Measurements from ENCODE around the gene TF. TPM values are rescaled to one million over a fixed set of nuclear protein-coding genes. Genes with fewer than 3 reads are reported as not detected.

TF gene
- total and polyA plus RNA-seq, 2 of the 8 experiments (the other 6 are each of a cell fraction or from before 2014, with no cell fraction given): 0.02 to 0.26 TPM

DNA sequence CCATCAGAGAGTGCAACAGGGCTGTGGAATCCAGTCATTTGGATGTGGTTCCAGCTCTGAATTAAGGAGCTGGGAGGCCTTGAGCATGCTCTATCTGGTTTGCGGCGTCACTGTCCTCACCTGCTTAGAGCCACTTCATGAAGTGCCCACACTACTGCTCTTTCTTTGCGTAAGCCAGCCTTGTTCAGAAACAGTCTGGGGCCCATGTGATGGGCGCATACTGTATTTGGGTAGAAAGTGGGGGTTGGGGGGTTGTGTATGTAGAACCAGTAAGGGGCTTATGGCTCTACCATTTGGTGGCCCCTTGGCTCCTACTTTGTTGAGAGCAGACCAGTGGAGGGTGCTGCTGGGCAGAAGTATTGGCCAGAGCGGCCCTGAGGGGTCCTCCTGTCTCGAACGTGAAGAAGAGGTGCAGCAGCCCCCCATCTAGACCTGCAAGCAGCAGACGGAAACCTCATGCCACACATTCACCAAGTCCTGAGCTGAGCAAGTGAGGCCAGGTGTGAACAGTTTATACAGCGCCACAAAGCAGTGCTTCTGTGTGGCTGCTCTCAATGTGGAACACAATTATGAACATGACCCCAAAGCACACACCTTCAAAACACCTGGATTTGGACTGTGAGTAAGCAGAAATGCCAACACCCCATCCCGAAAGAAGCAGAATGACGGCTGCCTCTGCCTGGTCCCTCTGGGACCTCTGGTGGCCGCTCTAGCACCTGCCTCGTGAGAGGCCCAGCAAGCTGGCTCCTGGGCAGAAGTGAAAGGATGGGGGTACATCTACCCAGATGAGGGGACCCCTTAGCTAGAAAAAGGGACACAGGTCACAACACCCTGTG is 86.0 kb downstream of the TF start:
- Histone ChIP-seq H3K4me2 (ENCODE audit: insufficient read depth in 1 of 2, low read depth in 2 of 2, low read length in 2 of 2) (no peak overlapping the region), H3K79me2 (ENCODE audit: control insufficient read depth in 1 of 2, insufficient read depth in 2 of 2, low read length in 2 of 2) (no peaks in the 10 kb centered on the region), H3K9me3 (ENCODE audit: insufficient read depth in 2 of 2, low read depth in 1 of 2, low read length in 1 of 2) (no peaks in the 10 kb centered on the region), H3K4ac (replicated peaks; ENCODE audit: insufficient read length, low read depth, low read length) (no peak overlapping the region), H3K18ac (ENCODE audit: extremely low read depth, low read length) (no peak overlapping the region), H3K23me2 (ENCODE audit: low read depth, low read length) (peaks cover 4% of the 10 kb centered on the region; the same call in 1 of the 2 replicates), H3K27ac (ENCODE audit: low read depth, low read length) (no peak overlapping the region), H3K4me3 (ENCODE audit: extremely low read depth in 1 of 4, insufficient read depth in 2 of 4, low read depth in 3 of 4, low read length in 4 of 4) (no peak overlapping the region), H3K23ac (ENCODE audit: insufficient read length) (no peak overlapping the region), H4K5ac (ENCODE audit: insufficient read length, low read depth, low read length) (no peak overlapping the region), H4K91ac (replicated peaks; ENCODE audit: insufficient read length, low read length) (no peak overlapping the region), H2BK120ac (replicated peaks; ENCODE audit: low read depth, low read length) (no peak overlapping the region), H3K4me1 (replicated peaks in 1 of 4; ENCODE audit: control insufficient read depth in 3 of 4, insufficient read depth in 4 of 4, low read length in 3 of 4) (no peaks in the 10 kb centered on the region), H2BK12ac (ENCODE audit: low read depth, low read length) (no peak overlapping the region), H3K9ac (replicated peaks in 1 of 4; ENCODE audit: extremely low read depth in 1 of 4, low read depth in 3 of 4, low read length in 3 of 4) (no peak overlapping the region), H3K36me3 (ENCODE audit: control insufficient read depth in 2 of 4, insufficient read depth in 4 of 4, low read length in 3 of 4) (no peaks in the 10 kb centered on the region; a peak in 1 of 8 replicates), H3K27me3 (replicated peaks in 1 of 4; ENCODE audit: control insufficient read depth in 3 of 4, extremely low read depth in 1 of 4, insufficient read depth in 3 of 4, low read length in 3 of 4) (no peaks in the 10 kb centered on the region), H2BK20ac (ENCODE audit: low read length) (no peak overlapping the region), H2AFZ (ENCODE audit: low read length) (no peak overlapping the region), H2BK15ac (ENCODE audit: low read length) (no peak overlapping the region), H4K8ac (ENCODE audit: extremely low read depth, insufficient read depth, low read length) (0 out of 2 replicates have a peak overlapping the region, but pooled peaks have one; percentile 29), H3K14ac (ENCODE audit: insufficient read length) (no peak overlapping the region), H2AK5ac (ENCODE audit: low read depth, low read length) (no peak overlapping the region), H3K79me1 (ENCODE audit: low read depth, low read length) (no peaks in the 10 kb centered on the region), H3K56ac (replicated peaks; ENCODE audit: insufficient read length, low read depth, low read length) (no peak overlapping the region), H2BK5ac (ENCODE audit: low read depth, low read length) (no peak overlapping the region), H4K20me1 (replicated peaks in 1 of 2; ENCODE audit: control insufficient read depth in 1 of 2, insufficient read depth in 2 of 2, low read length in 2 of 2) (peaks cover 0 to 1% of the 10 kb centered on the region in 2 experiments)
- CTCF ChIA-PET (ENCODE audit: partially characterized antibody): interaction anchor here (0.5 to 7.9 kb wide), 26 partner anchors 9 to 282 kb away, joined by 3 to 75 read pairs (median 4); no protein-coding TSS in a partner anchor
- POLR2A ChIA-PET (ENCODE audit: partially characterized antibody): interaction anchor here (0.5 to 1.9 kb wide), 3 partner anchors 9 to 417 kb away, joined by 3 to 7 read pairs (median 4); no protein-coding TSS in a partner anchor
- FAIRE-seq (no peak), DNase-seq (ENCODE audit: low read depth in 1 of 2, low spot score in 2 of 2) (peak in 1 of 2 experiments; percentile 42)
- no peak for TF ChIP-seq SIX5 (IDR thresholded peaks at IDR 0.05; ENCODE audit: low read depth, low read length)
- no peak for TF ChIP-seq KDM5A (IDR thresholded peaks at IDR 0.05; ENCODE audit: low read length)
- peak in 2 of 3 experiments; percentile 47 to 52; a peak in 3 of 4 replicates for TF ChIP-seq CTCF (IDR thresholded peaks at IDR 0.05; ENCODE audit: control extremely low read depth in 1 of 3, insufficient read depth in 1 of 3, low read depth in 1 of 3, low read length in 3 of 3)
- no peak for TF ChIP-seq RXRA (IDR thresholded peaks at IDR 0.05; ENCODE audit: insufficient read depth, low read depth, low read length)
- no peak for TF ChIP-seq GTF2F1 (IDR thresholded peaks at IDR 0.05; ENCODE audit: borderline replicate concordance, low read depth, low read length)
- TF ChIP-seq TAF7 (optimal IDR thresholded peaks at IDR 0.05; ENCODE audit: borderline replicate concordance, low read depth, low read length): no peak
- TF ChIP-seq TAF1 (IDR thresholded peaks at IDR 0.05; ENCODE audit: low read depth, low read length): no peak
- TF ChIP-seq YY1 (IDR thresholded peaks at IDR 0.05; ENCODE audit: low read depth, low read length): no peak
- TF ChIP-seq RAD21 (IDR thresholded peaks at IDR 0.05 in 1 of 2, conservative IDR thresholded peaks at IDR 0.05 in 1 of 2; ENCODE audit: low read depth in 2 of 2, low read length in 2 of 2): peak; percentile 51 to 67
- 73% methylated on average over 13 of the region's 13 CpGs; no CpG with 5 or more reads in 1 of the 2 experiments for WGBS, 2 experiments (ENCODE audit: extremely low coverage in 1 of 2, insufficient coverage in 1 of 2, insufficient read length in 1 of 2, insufficient replicate concordance in 2 of 2, low coverage in 1 of 2, low lambda C conversion rate in 2 of 2, missing lambda C conversion rate in 1 of 2)
